ENCODE results near the gene SP140. TPM values are rescaled to one million over a fixed set of nuclear protein-coding genes. Genes with fewer than 3 reads are reported as not detected.
"Not testable (repeated sequence)": the region's sequence is repeated elsewhere in the genome, so short reads cannot be mapped to it uniquely, and the experiment has no call there.

The SP140 gene
- total RNA-seq, 1 experiment from 2014 or later = 2.6 TPM

DNA sequence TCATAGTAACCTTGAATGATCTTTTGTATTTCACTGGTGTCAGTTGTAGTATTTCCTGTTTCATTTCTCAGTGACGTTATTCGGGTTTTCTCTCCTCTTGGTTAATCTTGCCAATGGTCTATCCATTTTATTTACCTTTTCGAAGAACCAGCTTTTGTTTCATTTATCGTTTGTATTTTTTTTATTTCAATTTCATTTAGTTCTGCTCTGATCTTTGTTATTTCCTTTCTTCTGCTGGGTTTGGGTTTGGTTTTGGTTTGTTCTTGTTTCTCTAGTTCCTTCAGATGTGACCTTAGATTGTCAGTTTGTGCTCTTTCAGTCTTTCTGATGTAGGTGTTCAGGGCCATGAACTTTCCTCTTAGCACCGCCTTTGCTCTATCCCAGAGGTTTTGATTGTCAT, 36.7 kb downstream of the SP140 start (continued):
- TF ChIP-seq, protein P1, sequence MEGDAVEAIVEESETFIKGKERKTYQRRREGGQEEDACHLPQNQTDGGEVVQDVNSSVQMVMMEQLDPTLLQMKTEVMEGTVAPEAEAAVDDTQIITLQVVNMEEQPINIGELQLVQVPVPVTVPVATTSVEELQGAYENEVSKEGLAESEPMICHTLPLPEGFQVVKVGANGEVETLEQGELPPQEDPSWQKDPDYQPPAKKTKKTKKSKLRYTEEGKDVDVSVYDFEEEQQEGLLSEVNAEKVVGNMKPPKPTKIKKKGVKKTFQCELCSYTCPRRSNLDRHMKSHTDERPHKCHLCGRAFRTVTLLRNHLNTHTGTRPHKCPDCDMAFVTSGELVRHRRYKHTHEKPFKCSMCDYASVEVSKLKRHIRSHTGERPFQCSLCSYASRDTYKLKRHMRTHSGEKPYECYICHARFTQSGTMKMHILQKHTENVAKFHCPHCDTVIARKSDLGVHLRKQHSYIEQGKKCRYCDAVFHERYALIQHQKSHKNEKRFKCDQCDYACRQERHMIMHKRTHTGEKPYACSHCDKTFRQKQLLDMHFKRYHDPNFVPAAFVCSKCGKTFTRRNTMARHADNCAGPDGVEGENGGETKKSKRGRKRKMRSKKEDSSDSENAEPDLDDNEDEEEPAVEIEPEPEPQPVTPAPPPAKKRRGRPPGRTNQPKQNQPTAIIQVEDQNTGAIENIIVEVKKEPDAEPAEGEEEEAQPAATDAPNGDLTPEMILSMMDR (IDR thresholded peaks at IDR 0.05 in 2 of 3, conservative IDR thresholded peaks at IDR 0.05 in 1 of 3; ENCODE audit: borderline replicate concordance in 1 of 3, insufficient read depth in 1 of 3, low read depth in 2 of 3, low read length in 2 of 3) = no peak
- TF ChIP-seq TCF7L2 (IDR thresholded peaks at IDR 0.05; ENCODE audit: borderline replicate concordance, extremely low read depth, insufficient read depth, insufficient read length) = no peak
- TF ChIP-seq, protein P2, sequence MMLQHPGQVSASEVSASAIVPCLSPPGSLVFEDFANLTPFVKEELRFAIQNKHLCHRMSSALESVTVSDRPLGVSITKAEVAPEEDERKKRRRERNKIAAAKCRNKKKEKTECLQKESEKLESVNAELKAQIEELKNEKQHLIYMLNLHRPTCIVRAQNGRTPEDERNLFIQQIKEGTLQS (IDR thresholded peaks at IDR 0.05) = no peak

DNA sequence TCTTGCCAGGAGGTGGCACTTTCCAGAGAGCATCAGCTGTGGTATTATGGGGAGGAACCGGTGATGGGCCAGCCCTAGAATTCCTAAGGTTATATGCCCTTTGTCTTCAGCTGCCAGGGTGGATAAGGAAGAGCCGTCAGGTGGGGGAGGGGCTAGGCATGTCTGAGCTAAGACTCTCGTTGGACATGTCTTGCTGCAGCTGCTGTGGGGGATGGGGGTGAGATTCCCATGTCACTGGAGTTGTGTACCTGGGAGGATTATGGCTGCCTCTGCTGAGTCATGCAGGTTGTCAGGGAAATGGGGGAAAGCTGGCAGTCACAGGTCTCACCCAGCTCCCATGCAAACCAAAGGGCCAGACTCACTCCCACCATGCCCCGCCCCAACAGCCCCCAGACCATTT, 39.4 kb downstream of the SP140 start:
- H3K9ac ChIP-seq (ENCODE audit: low read length); POLR2A ChIA-PET; H3K4me3 ChIP-seq (replicated peaks in 1 of 2; ENCODE audit: low read depth in 1 of 2, low read length in 2 of 2); H3K4me1 ChIP-seq (ENCODE audit: control insufficient read depth in 1 of 2, insufficient read depth in 2 of 2, low read length in 2 of 2); H3K27me3 ChIP-seq (ENCODE audit: insufficient read depth, low read length); RAD21 ChIA-PET (ENCODE audit: low non-redundant PET in 1 of 2, low total read pairs in 2 of 2, uncharacterized antibody in 2 of 2, unreplicated experiment in 2 of 2); BruUV-seq (replicated peaks); CTCF ChIA-PET; H3K36me3 ChIP-seq (ENCODE audit: control insufficient read depth in 1 of 2, insufficient read depth in 2 of 2, low read length in 2 of 2); H3K9me3 ChIP-seq (ENCODE audit: control insufficient read depth in 1 of 2, insufficient read depth in 1 of 2, low read depth in 1 of 2, low read length in 2 of 2); H3K27ac ChIP-seq (ENCODE audit: low read depth, low read length); H3K9me2 ChIP-seq (ENCODE audit: insufficient read depth); H3K4me2 ChIP-seq (ENCODE audit: low read length); H2AFZ ChIP-seq (ENCODE audit: low read depth, low read length, poor library complexity, severe bottlenecking); ATAC-seq; H4K20me1 ChIP-seq (ENCODE audit: insufficient read depth); DNase-seq (ENCODE audit: low read depth, low spot score); intact Hi-C loops (cut with micrococcal nuclease); H3K79me2 ChIP-seq (ENCODE audit: insufficient read depth, low read length): not testable (repeated sequence)

- Histone ChIP-seq H3K36me3 (ENCODE audit: control insufficient read depth in 1 of 2, insufficient read depth in 2 of 2, low read length in 2 of 2) (no peaks in the 10 kb centered on the region), H3K9me3 (ENCODE audit: control insufficient read depth in 1 of 2, insufficient read depth in 1 of 2, low read depth in 1 of 2, low read length in 2 of 2) (no peaks in the 10 kb centered on the region), H3K9ac (ENCODE audit: low read length) (no peak overlapping the region), H3K4me2 (ENCODE audit: low read length) (no peak overlapping the region), H3K27me3 (ENCODE audit: insufficient read depth, low read length) (no peaks in the 10 kb centered on the region), H3K9me2 (ENCODE audit: insufficient read depth) (no peaks in the 10 kb centered on the region), H3K4me1 (ENCODE audit: control insufficient read depth in 1 of 2, insufficient read depth in 2 of 2, low read length in 2 of 2) (peaks cover 0 to 6% of the 10 kb centered on the region in 2 experiments; a peak in 1 of 4 replicates), H3K27ac (ENCODE audit: low read depth, low read length) (no peak overlapping the region), H2AFZ (ENCODE audit: low read depth, low read length, poor library complexity, severe bottlenecking) (no peak overlapping the region), H4K20me1 (ENCODE audit: insufficient read depth) (no peaks in the 10 kb centered on the region), H3K4me3 (replicated peaks in 1 of 2; ENCODE audit: low read depth in 1 of 2, low read length in 2 of 2) (no peak overlapping the region), H3K79me2 (ENCODE audit: insufficient read depth, low read length) (no peaks in the 10 kb centered on the region)
- no TSS peak for BruUV-seq (replicated peaks)
- RAD21 ChIA-PET (ENCODE audit: low non-redundant PET in 1 of 2, low total read pairs in 2 of 2, uncharacterized antibody in 2 of 2, unreplicated experiment in 2 of 2) = no interaction called here
- CTCF ChIA-PET = no interaction called here
- DNase-seq (ENCODE audit: low read depth, low spot score) (no peak), ATAC-seq (no peak)
- POLR2A ChIA-PET = no interaction called here
- intact Hi-C loops (cut with micrococcal nuclease) = no loop called here
- no peak for TF ChIP-seq CBX3 (IDR thresholded peaks at IDR 0.05; ENCODE audit: low read depth)
- TF ChIP-seq SRF (IDR thresholded peaks at IDR 0.05; ENCODE audit: low read depth) = no peak
- TF ChIP-seq EZH2 (IDR thresholded peaks at IDR 0.05) = no peak
- no peak for TF ChIP-seq TCF7L2 (IDR thresholded peaks at IDR 0.05; ENCODE audit: borderline replicate concordance, extremely low read depth, insufficient read depth, insufficient read length)
- TF ChIP-seq, protein P2 (IDR thresholded peaks at IDR 0.05) = no peak
- TF ChIP-seq ELF1 (IDR thresholded peaks at IDR 0.05; ENCODE audit: borderline replicate concordance, low read depth) = no peak
- TF ChIP-seq SP1 (IDR thresholded peaks at IDR 0.05; ENCODE audit: low read depth) = no peak
- TF ChIP-seq SIN3A (IDR thresholded peaks at IDR 0.05; ENCODE audit: low read depth) = no peak
- TF ChIP-seq POLR2A (IDR thresholded peaks at IDR 0.05; ENCODE audit: borderline replicate concordance, extremely low read depth, insufficient read depth, insufficient read length) = no peak
- TF ChIP-seq ZFX (IDR thresholded peaks at IDR 0.05) = no peak
- no peak for TF ChIP-seq YY1 (IDR thresholded peaks at IDR 0.05; ENCODE audit: extremely low read depth, insufficient replicate concordance, low read depth, low read length)
- no peak for TF ChIP-seq ZNF274 (IDR thresholded peaks at IDR 0.05; ENCODE audit: low read depth, low read length)
- TF ChIP-seq RAD21 (IDR thresholded peaks at IDR 0.05; ENCODE audit: low read depth) = no peak
- TF ChIP-seq, protein P3, sequence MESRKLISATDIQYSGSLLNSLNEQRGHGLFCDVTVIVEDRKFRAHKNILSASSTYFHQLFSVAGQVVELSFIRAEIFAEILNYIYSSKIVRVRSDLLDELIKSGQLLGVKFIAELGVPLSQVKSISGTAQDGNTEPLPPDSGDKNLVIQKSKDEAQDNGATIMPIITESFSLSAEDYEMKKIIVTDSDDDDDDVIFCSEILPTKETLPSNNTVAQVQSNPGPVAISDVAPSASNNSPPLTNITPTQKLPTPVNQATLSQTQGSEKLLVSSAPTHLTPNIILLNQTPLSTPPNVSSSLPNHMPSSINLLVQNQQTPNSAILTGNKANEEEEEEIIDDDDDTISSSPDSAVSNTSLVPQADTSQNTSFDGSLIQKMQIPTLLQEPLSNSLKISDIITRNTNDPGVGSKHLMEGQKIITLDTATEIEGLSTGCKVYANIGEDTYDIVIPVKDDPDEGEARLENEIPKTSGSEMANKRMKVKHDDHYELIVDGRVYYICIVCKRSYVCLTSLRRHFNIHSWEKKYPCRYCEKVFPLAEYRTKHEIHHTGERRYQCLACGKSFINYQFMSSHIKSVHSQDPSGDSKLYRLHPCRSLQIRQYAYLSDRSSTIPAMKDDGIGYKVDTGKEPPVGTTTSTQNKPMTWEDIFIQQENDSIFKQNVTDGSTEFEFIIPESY (IDR thresholded peaks at IDR 0.05; ENCODE audit: extremely low read depth, insufficient replicate concordance, low read length) = no peak
- TF ChIP-seq FOSL1 (IDR thresholded peaks at IDR 0.05; ENCODE audit: low read depth) = no peak
Observed at GRCh38 chr2:230266638-230267037, 41.1 kb downstream of the SP140 start.
